Upper lobe of left lung (tissue), 6 donors: Measurements from ENCODE around the gene FAF1. TPM values are rescaled to one million over a fixed set of nuclear protein-coding genes. Genes with fewer than 3 reads are reported as not detected.

Source experiments
- ATAC-seq, 2 donors: fragments of 200-7000 bp; cut with Tn5 transposase; one replicate each; pipeline ENCODE4 v1.9.1; 2022; ENCODE audit warnings: mild to moderate bottlenecking in 2 of 2, moderate library complexity in 2 of 2; ENCODE audit not compliant: low FRiP score in 2 of 2
- DNase-seq, 2 donors: peaks; one replicate each; pipeline ENCODE4 v3.0.0-alpha.2; 2019 to 2020
- H3K27ac ChIP-seq, 4 donors: fragments of 200-600 bp; sonication (generic); one replicate each; pipeline ENCODE4 v1.5.1; 2016 to 2019
- H3K27me3 ChIP-seq, 4 donors: fragments of 200-600 bp; sonication (generic); one replicate each; pipeline ENCODE4 v1.5.1; 2017 to 2019
- H3K36me3 ChIP-seq, 4 donors: fragments of 200-600 bp; sonication (generic); one replicate each; pipeline ENCODE4 v1.5.1; 2016 to 2019
- H3K4me1 ChIP-seq, 4 donors: fragments of 200-600 bp; sonication (generic); one replicate each; pipeline ENCODE4 v1.5.1; 2018 to 2019
- H3K4me3 ChIP-seq, 4 donors: fragments of 200-600 bp; sonication (generic); one replicate each; pipeline ENCODE4 v1.5.1; 2017 to 2019; ENCODE audit warnings: mild to moderate bottlenecking in 2 of 4, moderate library complexity in 1 of 4
- H3K9me3 ChIP-seq, 4 donors: fragments of 200-600 bp; sonication (generic); one replicate each; pipeline ENCODE4 v1.5.1; 2018 to 2019
- CTCF ChIP-seq, 6 experiments: fragments of 450-650 bp in 4 of 6; fragments of 200-600 bp in 2 of 6; sonication (generic) in 2 of 6; IDR thresholded peaks; one replicate each; pipeline ENCODE4 v1.5.1; 2016 to 2019; ENCODE audit warnings: antibody characterized with exemption in 6 of 6
- EP300 ChIP-seq, 4 donors: sonication (generic); formaldehyde crosslinking; IDR thresholded peaks; one replicate each; pipeline ENCODE4 v1.5.1; 2017; ENCODE audit warnings: antibody characterized with exemption in 4 of 4, control low read depth in 2 of 4
- POLR2A ChIP-seq, 4 donors: fragments of 450-650 bp; IDR thresholded peaks; one replicate each; pipeline ENCODE4 v1.5.1; 2016 to 2017; ENCODE audit warnings: antibody characterized with exemption in 4 of 4, mild to moderate bottlenecking in 2 of 4
- POLR2AphosphoS5 ChIP-seq, 2 donors: sonication (generic); formaldehyde crosslinking; IDR thresholded peaks; one replicate each; pipeline ENCODE4 v1.5.1; 2017; ENCODE audit warnings: antibody characterized with exemption in 2 of 2
- WGBS, 2 donors: methylation state at CpG; one replicate each; pipeline ENCODE4 v1.1.5; 2017 to 2018; 5-methylcytosine and 5-hydroxymethylcytosine counted together
- total RNA-seq, 6 donors: library from RNA; depleted of rRNA in 4 of 6; stranded (reverse); fragments of >200 nt in 4 of 6; gene quantifications; one replicate each; pipeline versions ENCODE4 v1.1.0 to v1.2.1, GENCODE V29; 2016 to 2021
- donor health status: DM: no; HTN: no; CAD: no; lungs with moderate emphysema.
- donor health status: DM: no; HTN: yes; CAD: no; lungs with severe emphysema.

Gene FAF1
- total RNA-seq, 6 donors from 2014 or later, result 30.2 to 52.3 (median 35.0) TPM

- ATAC-seq (no peak), DNase-seq (no peak)
- H3K9me3 ChIP-seq, result no peaks in the 10 kb centered on the region
- TF ChIP-seq POLR2AphosphoS5 (IDR thresholded peaks at IDR 0.05) (no peak), CTCF (IDR thresholded peaks at IDR 0.05) (no peak), POLR2A (IDR thresholded peaks at IDR 0.05) (no peak), EP300 (IDR thresholded peaks at IDR 0.05) (no peak)
- no peaks in the 10 kb centered on the region for H3K4me1 ChIP-seq
- H3K36me3 ChIP-seq, result no peaks in the 10 kb centered on the region
- H3K4me3 ChIP-seq, result no peak overlapping the region
- no peak overlapping the region for H3K27ac ChIP-seq
- no peaks in the 10 kb centered on the region for H3K27me3 ChIP-seq
- 88 to 96% methylated on average over 1 of the region's 1 CpG for WGBS, 2 donors
Observed at GRCh38 chr1:50452700-50453099, 507.4 kb downstream of the FAF1 start.

GRCh38 chr1:50450861-50451653 is 509.0 kb downstream of the FAF1 start:
- Histone ChIP-seq H3K27ac (no peak overlapping the region), H3K4me3 (no peak overlapping the region), H3K4me1 (no peaks in the 10 kb centered on the region), H3K27me3 (no peaks in the 10 kb centered on the region), H3K36me3 (no peaks in the 10 kb centered on the region), H3K9me3 (no peaks in the 10 kb centered on the region)
- WGBS, 2 donors, result 78 to 79% methylated on average over 4 of the region's 4 CpGs
- no peak for DNase-seq
- no peak for ATAC-seq
- TF ChIP-seq POLR2AphosphoS5 (IDR thresholded peaks at IDR 0.05) (no peak), POLR2A (IDR thresholded peaks at IDR 0.05) (no peak)

- ATAC-seq, result no peak
Observed at GRCh38 chr1:50447961-50448360, 512.1 kb downstream of the FAF1 start.

GRCh38 chr1:50441183-50441582 is 518.9 kb downstream of the FAF1 start:
- Histone ChIP-seq H3K9me3 (no peaks in the 10 kb centered on the region), H3K27me3 (no peaks in the 10 kb centered on the region), H3K4me3 (no peak overlapping the region), H3K36me3 (peaks cover 0 to 32% (median 17%) of the 10 kb centered on the region in 4 donors), H3K27ac (no peak overlapping the region), H3K4me1 (no peaks in the 10 kb centered on the region)
- ATAC-seq (no peak), DNase-seq (no peak)
- 90 to 95% methylated on average over 6 of the region's 6 CpGs for WGBS, 2 donors
- TF ChIP-seq POLR2AphosphoS5 (IDR thresholded peaks at IDR 0.05) (no peak), CTCF (IDR thresholded peaks at IDR 0.05) (no peak), EP300 (IDR thresholded peaks at IDR 0.05) (no peak), POLR2A (IDR thresholded peaks at IDR 0.05) (no peak)

More at GRCh38 chr1:50447961-50448360, 512.1 kb downstream of the FAF1 start:
- H3K27me3 ChIP-seq, result no peaks in the 10 kb centered on the region
- H3K4me3 ChIP-seq, result no peak overlapping the region
- no peak for DNase-seq
- no peaks in the 10 kb centered on the region for H3K36me3 ChIP-seq
- WGBS, 2 donors, result 94 to 100% methylated on average over 1 of the region's 1 CpG
- H3K27ac ChIP-seq, result no peak overlapping the region
- TF ChIP-seq EP300 (IDR thresholded peaks at IDR 0.05), result no peak
- H3K9me3 ChIP-seq, result no peaks in the 10 kb centered on the region
- no peaks in the 10 kb centered on the region for H3K4me1 ChIP-seq

GRCh38 chr1:50438945-50439344 is 521.1 kb downstream of the FAF1 start:
- no peak for TF ChIP-seq POLR2A (IDR thresholded peaks at IDR 0.05)
- TF ChIP-seq EP300 (IDR thresholded peaks at IDR 0.05), result no peak
- no peak for TF ChIP-seq POLR2AphosphoS5 (IDR thresholded peaks at IDR 0.05)
- TF ChIP-seq CTCF (IDR thresholded peaks at IDR 0.05), result no peak
- DNase-seq, result no peak
- Histone ChIP-seq H3K36me3 (peaks cover 0 to 32% (median 17%) of the 10 kb centered on the region in 4 donors), H3K9me3 (no peaks in the 10 kb centered on the region), H3K27me3 (no peaks in the 10 kb centered on the region), H3K4me3 (no peak overlapping the region), H3K4me1 (no peaks in the 10 kb centered on the region), H3K27ac (no peak overlapping the region)
- no peak for ATAC-seq

- DNase-seq, result no peak
- ATAC-seq, result no peak
- 88 to 90% methylated on average over 6 of the region's 6 CpGs for WGBS, 2 donors
- Histone ChIP-seq H3K4me3 (no peak overlapping the region), H3K27ac (no peak overlapping the region), H3K9me3 (no peaks in the 10 kb centered on the region), H3K27me3 (peaks cover 0 to 7% (median under 1%) of the 10 kb centered on the region in 4 donors), H3K36me3 (peaks cover 0 to 28% (median 16%) of the 10 kb centered on the region in 4 donors), H3K4me1 (no peaks in the 10 kb centered on the region)
- TF ChIP-seq POLR2AphosphoS5 (IDR thresholded peaks at IDR 0.05) (no peak), POLR2A (IDR thresholded peaks at IDR 0.05) (no peak), CTCF (IDR thresholded peaks at IDR 0.05) (no peak), EP300 (IDR thresholded peaks at IDR 0.05) (no peak)
Observed at GRCh38 chr1:50436489-50436888, 523.6 kb downstream of the FAF1 start.
